Stimulated activated CD4-positive, alpha-beta T cell treated with anti-CD3 and anti-CD28 coated beads, Interleukin-2, amount 100 ng/mL, for 4 hours (primary cell): ENCODE results near the gene ADAMTS10.
A peak's percentile ranks its signal among the peaks of the same experiment; 100 is the strongest.
"Not testable (repeated sequence)": the region's sequence is repeated elsewhere in the genome, so short reads cannot be mapped to it uniquely, and the experiment has no call there.

Source experiments
- DNase-seq: peaks from one replicate; pipeline ENCODE4 v3.0.0-alpha.2; 2020; ENCODE audit warnings: low read depth

The ADAMTS10 gene

DNA sequence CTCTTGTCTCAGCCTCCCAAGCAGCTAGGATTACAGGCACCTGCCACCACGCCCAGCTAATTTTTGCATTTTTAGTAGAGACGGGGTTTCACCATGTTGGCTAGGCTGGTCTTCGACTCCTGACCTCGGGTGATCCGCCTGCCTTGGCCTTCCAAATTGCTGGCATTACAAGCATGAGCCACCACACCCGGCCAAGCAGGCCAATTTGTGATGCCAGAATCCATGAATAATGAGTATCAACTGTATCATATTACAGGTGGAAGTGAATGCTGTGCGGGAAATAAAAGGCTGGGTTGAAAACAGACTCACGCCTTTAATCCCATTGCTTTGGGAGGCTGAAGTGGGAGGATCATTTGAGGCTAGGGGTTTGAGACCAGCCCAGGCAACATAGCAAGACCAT, 16.3 kb upstream of the ADAMTS10 start:
- DNase-seq: no peak

DNA sequence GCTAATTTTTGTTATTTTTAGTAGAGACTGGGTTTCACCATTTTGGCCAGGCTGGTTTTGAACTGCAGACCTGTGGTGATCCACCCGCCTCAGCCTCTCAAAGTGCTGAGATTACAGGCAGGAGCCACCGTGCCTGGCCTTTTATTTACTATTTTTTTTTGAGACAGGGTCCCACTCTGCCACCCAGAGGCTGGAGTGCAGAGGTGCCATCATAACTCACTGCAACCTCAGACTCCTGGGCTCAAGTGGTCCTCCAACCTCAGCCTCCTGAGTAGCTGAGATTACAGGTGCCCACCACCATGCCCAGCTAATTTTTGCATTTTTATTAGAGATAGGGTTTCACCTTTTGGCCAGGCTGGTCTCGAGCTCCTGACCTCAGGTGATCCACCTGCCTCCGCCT, 12.4 kb upstream of the ADAMTS10 start:
- not testable (repeated sequence) for DNase-seq

DNA sequence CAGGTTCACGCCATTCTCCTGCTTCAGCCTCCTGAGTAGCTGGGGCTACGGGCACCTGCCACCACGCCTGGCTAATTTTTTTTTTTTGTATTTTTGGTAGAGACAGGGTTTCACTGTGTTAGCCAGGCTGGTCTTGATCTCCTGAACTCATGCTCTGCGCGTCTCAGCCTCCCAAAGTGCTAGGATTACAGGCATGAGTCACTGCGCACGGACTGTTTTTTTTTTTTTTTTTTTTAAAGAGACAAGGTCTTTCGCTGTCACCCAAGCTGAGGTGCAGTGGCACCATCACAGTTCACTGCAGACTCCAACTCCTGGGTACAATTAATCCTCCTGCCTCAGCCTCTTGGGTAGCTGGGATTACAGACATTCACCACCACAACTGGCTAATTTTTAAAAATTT, 8.2 kb upstream of the ADAMTS10 start:
- DNase-seq: no peak

DNA sequence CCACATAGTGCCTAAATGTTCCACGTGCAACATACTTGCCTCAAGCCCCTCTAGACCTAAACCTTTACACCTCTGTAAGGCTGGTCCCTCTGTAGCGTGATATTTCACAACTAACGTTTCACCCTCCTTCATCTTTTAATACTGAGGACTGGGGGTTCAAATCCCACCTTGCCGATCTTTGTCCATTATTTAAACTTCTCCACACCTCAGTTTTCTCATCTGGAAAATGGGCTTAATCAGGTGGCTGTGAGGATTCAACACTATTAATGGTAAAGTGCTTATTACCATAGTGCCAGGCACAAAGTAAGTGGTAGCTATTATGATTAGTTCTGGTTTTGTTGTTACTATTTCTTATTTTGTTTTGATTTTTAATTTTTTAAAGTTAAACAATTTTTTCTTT, 7.5 kb upstream of the ADAMTS10 start:
- no peak for DNase-seq

DNA sequence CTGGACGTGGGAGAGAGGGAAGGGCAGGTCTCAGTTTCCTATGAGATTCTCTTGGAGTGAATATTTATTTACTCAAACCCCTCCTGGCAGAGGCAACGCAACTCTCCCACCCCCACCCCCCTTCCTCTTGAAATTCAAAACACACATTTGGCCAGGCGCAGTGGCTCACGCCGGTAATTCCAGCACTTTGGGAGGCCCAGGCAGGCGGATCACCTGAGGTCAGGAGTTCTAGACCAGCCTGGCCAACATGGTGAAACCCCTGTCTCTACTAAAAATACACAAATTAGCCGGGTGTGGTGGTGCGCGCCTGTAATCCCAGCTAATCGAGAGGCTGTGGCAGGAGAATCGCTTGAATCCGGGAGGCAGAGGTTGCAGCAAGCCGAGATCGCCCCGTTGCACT, 6.8 kb upstream of the ADAMTS10 start:
- DNase-seq: not testable (repeated sequence)

DNA sequence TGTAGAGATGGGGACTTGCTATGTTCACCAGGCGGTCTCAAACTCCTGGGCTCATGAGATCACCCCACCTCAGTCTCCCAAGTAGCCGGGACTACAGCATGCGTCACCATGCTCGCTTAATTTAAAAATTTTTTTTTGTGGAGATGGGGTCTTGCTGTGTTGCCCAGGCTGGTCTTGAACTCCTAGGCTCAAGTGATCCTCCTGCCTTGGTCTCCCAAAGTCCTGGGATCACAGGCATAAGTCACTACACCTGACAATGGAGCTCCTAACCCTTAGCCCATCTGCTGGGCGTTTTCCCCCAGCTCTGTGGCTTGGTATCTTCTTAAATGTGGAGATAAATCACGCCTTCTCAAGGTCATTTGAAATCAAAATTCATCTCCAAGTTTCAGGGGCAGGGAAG, 6.3 kb upstream of the ADAMTS10 start:
- no peak for DNase-seq

DNA sequence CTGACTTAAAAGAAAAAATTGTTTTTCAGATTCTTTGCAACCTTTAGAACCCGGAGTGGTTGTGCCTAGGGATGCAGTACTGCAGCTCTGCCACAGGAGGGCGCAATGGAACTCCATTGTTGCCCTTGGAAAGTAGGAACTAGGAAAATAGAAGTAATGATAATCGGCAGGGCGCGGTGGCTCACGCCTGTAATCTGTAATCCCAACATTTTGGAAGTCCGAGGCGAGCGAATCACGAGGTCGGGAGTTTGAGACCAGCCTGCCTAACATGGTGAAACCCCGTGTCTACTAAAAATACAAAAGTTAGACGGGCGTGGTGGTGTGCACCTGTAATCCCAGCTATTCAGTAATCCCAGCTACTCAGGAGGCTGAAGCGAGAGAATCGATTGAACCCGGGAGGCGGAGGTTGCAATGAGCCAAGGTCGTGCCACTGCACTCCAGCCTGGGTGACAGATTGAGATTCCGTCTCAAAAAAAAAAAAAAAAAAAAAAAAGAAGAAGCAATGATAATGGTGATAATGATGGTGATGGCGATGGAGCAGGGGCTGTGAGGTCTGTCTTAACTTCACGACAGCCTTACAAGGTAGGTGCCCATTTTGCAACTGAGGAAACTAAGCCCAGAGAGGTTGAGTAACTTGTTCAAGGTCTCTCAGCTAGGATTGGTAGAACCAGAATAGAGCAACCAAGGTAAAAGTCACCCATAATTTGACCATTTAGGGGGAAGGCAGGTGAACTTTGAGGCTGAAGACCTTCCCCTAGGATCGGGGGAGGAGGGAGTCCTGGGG, 5.5 kb upstream of the ADAMTS10 start:
- peak; percentile 28 for DNase-seq

DNA sequence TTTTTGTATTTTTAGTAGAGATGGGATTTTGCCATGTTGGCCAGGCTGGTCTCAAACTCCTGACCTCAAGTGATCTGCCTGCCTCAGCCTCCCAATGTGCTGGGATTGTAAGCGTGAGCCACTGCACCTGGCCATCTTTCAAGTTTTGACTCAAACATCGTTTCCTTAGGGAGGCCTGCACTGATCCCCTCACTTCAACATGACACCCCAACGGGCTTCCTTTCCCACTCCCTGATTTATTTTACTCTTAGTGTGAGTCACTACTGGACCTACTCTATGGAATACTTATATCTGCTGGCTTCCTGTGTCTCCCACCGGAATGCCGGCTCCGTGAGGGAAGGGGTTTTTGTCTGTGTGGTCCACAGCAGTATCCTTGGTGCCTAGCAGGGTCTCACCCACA, 4.5 kb upstream of the ADAMTS10 start:
- DNase-seq: no peak

DNA sequence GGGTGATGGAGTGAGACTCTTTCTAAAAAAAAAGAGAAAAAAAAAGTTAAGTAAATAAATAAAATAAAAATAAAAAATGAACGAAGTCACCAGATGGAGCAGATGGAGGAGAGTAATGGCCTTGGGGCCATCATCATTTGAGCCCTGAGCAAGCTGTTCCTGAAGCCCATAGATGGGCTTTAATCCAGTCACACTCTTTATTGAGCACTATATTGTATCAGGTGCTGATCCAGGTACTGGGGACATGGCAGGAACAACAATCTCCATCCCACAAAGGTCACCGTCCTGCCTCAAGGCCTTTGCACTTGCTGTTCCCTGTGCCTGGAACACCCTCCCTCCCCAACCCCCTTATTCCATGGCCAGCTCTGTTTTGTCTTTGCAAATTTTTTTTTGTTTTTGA, 3.9 kb upstream of the ADAMTS10 start:
- no peak for DNase-seq

DNA sequence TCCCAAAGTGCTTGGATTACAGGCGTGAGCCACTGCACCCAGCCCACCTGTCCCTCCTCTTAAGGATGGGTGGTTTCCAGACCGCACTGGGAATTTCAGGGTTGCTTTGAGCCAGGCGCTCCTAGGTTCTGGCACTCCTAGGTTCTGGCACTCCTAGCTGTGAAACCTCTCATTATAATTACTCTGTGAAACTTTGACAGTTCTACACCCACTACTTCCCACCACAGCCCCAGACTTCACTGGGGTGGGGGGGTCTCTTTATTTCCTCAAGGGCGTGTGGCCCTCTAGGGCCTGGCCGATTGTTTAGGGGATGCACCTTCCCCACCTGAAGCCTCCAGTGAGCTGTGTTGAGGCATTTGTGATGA, 2.3 kb upstream of the ADAMTS10 start:
- no peak for DNase-seq

DNA sequence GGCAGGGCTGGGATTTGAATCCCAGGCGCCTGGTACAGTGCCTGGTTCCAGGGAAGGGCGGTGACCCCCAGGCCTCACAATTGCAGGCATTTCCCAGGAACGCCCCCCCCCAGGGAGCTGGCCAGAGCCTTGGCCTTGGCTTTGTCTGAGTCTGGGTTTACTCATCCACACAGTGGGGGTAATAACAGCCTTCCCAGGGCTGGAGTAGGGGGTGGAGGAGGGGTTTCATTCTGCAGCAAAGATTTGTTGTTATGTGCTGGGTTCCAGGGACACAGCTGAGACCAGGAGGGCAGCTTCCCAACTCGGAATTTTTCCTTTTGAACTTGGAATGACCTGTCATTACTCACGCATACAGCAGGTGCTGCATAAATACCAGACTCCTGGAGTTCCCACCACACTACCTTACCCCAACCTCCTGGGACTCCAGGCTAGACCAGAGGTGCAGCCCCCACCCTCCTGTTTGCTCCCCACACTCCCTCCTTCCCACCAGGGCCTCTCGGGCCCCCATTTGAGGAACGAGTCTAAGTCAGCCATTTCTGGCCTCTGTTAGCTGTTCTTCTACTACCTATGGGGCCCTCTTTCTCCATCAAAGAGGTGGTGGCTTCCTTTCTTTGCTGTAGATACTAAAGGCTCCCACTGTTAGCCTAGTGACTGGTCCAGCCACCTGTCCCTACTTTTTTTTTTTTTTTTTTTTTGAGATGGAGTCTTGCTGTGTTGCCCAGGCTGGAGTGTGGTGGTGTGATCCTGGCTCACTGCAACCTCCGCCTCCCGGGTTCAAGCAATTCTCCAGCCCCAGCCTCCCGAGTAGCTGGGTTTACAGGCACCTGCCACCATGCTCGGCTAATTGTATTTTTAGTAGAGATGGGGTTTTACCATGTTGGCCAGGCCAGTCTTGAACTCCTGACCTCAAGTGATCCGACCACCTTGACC, 1.6 kb upstream of the ADAMTS10 start:
- DNase-seq: no peak

DNA sequence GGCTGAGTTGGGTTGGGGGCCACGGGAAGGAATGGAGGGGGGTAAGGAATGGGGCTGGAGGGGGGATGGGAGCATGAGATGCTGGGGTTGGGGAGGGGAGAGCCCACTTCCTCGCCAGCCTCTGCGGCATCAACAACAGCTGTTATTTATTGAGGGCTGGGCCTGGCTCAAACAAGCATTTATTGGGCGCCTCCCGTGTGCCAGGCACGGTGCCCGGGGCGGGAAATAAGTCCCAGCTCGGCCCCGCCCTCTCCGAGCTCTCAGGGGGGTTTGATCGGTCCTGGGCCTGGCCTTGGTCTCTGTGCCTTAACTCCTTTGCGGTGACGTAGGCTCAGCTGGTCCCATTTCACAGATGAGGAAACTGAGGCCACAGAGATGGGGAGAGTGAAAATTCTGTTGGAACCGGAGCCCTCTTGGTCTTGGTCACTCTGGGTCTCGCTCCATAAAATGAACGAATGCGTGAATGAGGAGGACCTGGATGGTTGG, 919 bp upstream of the ADAMTS10 start:
- no peak for DNase-seq

DNA sequence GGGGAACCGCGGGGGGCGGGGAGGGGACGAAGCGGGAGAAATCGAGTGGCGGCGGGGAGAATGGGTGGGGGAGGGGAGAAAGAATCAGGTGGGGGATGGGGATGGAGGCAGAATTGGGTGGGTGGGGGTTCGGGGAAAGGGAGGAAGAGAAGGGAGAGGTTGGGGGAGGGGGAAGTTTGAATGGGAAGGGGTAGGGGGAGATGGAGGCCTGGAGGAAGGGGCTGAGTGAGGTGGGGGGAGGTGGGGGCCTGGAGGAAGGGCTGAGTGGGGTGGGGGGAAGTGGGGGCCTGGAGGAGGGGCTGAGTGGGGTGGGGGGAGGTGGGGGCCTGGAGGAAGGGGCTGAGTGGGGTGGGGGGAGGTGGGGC, 403 bp upstream of the ADAMTS10 start:
- no peak for DNase-seq

DNA sequence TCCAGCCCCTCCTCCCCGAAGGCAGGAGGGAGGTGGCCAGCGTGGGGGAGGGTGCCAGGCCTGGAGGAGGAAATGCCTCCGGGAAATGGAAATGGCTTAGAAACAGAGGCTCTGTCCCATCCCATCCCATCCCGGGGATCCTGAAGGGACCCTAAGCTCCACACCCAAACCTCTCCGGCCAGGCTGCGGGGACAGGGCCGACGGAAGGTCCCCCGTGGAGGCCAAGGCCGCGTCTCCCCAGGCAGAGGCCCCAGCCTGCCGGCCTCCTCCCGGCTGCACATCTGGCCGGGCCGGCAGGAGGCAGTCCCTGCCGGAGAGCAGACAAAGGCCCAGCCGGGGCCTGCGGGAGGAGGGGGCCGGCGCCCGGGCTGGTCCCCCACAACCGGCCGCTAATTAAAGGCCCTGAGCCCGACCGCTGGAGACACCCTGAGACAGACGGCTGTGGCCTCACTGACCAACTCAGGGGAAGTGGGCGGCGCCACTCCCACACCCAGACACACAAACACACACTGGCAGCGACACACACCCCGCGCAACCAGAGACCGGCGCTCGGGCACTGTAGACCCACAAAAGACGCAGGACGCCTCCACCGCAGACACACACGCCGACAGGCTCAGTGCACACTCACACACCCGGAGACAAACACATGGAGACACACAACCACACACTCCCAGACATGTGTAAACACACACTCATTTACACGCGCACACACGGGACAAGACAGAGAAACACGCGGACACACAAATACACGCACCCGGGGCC, 1.1 kb downstream of the ADAMTS10 start:
- DNase-seq: no peak

DNA sequence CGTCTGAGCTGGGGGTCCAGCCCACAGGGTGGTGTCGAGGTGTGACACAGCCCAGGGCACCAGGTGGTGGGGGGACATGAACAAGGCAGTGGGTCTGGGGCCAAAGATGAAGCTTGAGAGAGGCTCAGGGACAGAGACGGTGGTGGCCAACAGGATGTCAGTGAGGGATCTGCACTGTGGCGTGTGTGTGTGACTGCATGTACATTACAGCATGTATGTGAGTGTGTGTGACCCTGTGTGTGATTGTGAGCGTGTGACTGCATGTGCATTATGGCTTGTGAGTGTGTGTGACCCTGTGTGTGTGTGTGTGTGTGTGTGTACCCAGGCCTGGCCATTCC, 1.6 kb downstream of the ADAMTS10 start:
- no peak for DNase-seq

DNA sequence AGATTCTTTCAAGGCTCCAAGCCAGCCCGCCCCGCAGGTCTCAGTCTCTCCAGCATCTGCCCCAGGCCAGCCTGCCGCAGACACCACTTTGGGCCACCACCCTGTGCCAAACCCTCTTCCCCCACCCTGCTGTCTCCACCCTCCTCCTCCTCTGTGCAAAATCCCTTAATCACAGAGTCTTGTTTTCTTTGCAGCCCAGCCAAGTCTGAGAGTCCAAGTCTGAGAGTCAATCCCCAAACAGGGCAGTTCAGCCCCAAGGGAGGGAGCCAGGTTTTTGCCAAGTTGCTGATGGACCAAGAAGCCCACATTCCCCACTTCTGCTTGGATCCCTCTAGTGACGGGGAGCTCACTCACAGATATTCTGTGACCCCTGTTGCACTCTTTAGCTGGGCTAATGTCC, 3.1 kb downstream of the ADAMTS10 start:
- DNase-seq: no peak

DNA sequence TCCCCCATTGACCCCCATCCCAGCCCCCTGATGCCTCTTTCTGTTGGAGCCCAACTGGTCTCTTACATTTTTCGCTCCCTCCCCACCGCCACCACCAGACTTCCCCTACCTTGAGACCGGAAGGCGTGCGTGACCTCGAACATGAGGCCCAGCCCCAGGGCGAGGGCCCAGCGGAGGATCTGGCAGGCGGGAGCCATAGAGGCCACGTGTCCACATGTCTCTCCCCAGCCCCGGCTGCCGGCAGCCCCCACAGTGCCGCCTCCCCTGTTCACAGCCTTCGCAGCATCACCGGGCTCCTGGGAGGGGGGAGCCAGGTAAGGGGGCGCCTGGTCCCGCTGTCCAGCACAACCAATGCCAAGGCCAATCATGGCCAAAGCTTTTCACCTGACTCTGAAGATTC, 5.0 kb downstream of the ADAMTS10 start:
- DNase-seq: no peak

DNA sequence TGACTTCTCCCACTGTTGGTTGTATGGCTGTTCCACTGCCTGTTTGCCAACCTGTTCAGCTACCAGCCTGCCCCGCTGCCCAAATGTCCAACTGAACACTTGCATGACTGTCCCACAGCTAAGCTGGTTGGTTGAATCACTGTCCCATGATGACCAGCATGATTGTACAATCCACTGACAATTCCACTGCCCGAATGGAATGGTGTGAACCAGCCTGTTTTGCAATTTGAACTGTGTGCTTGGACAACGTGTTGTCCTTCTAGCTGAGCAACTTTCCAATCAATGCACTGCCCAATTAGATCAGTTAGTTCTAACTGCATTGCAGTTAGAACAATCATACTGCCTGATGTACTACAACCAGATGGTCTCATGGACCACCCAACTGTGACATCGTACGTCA, 8.7 kb downstream of the ADAMTS10 start:
- no peak for DNase-seq

DNA sequence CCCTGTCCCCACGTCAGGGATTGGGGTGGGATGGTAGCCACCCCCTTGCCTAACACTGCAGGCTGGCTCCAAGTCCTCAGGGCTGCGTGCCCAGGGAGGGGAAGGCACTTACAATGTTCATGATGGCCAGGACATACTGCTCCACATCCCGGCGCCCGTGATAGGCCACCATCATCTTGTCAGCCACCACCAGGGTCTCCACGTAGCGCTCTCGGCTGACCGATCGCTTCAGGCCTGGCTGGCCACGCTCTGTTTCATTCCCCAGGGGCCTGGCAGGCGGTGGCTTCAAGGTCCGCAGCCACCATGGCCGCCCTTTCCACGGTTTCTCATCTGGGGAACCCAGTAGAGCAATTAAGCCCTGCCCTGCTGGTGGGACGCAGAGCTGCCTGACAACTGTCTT, 9.7 kb downstream of the ADAMTS10 start:
- no peak for DNase-seq

DNA sequence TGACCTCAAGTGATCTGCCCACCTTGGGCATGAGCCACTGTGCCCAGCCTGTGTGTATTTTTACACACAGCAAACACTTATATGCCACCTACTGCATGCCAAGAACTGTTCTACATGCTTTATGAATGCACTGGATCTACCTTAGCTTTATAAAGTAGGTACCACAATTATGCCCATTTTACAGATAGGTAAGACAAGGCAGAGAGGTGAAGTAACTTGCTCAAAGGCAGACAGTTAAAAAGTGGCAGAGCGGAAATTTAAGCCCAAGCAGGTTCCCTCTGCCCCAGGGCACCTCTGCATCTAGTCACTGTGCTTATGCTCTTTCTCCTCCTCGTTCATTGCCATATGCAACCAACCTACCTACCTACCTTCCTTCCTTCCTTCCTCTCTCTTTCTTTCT, 10.5 kb downstream of the ADAMTS10 start:
- DNase-seq: no peak

DNA sequence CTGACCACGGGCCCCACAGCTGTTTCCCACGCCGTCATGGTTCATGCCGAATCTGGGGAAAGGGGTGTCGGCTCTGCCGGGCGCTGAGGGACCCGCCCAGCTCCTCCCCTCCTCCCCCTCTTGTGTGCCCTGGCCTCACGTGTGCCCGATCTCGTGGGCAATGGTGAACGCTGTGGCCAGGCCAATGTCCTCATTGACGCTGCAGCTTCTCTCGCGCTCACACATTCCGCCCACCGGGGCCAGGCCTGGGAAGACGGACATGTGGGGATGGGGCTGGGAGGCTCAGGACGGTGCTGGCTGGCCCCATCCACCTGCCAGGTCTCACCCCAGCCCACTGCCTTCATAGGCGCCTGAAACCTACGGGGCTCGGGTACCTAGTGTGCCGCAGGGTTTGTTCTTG, 14.3 kb downstream of the ADAMTS10 start:
- DNase-seq: no peak

DNA sequence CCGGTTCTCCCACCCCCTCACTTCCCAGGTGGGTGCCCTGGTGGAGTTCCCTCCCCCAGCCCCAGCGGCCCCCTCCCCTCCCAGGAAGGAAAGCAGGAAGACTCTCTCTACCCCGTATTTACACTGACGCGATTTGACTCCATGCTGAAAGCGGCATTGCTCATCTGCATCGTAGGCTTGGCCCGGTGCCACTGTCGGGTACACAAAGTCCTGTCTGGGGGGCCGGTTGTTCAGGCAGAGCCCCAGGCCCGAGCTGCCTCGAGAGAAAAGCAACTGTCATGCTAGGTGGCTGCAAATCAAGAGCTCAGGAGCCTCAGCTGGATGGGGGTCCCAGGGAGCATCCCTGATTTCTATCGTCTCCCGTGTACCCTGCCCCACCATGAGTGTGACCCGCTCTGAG, 14.9 kb downstream of the ADAMTS10 start:
- no peak for DNase-seq

DNA sequence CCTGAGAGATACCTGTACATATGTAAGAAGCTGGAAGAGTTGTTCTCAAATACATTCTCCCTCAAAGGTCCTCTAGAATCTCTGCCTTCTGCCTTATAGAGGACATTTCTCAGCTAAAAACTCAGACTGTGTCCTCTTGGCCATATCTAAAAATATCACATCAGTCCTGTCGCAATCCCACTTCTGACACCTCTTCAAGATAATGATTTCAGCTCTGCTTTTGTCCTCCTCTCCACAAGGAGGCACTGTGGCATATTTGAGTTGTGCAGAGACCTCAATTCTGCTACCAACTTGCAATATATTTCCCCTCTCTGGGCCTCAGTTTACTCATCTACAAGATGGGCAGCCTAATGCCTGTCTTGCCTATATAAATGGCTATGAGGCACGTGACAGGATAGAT, 16.6 kb downstream of the ADAMTS10 start:
- no peak for DNase-seq
